Liver (tissue), 9 donors: ENCODE data around the gene TRAPPC10. TPM values are rescaled to one million over a fixed set of nuclear protein-coding genes. Genes with fewer than 3 reads are reported as not detected.

ENCODE experiments used
- DNase-seq: peaks from one replicate; pipeline ENCODE4 v3.0.0-alpha.2; 2017; ENCODE audit warnings: low spot score
- H3K27ac ChIP-seq, 2 donors: one replicate each; pipeline ENCODE4 v1.7.0; 2013; ENCODE audit warnings: inconsistent platforms in 2 of 2, low read length in 2 of 2, control low read depth in 1 of 2, low read depth in 1 of 2, mild to moderate bottlenecking in 1 of 2
- H3K27me3 ChIP-seq, 4 donors: one replicate each; pipeline versions ENCODE4 v1.6.1 to v1.7.0; 2013; ENCODE audit warnings: low read length in 3 of 4, inconsistent platforms in 1 of 4, mild to moderate bottlenecking in 1 of 4, moderate library complexity in 1 of 4; ENCODE audit not compliant: control insufficient read depth in 4 of 4, insufficient read depth in 4 of 4
- H3K36me3 ChIP-seq, 4 donors: one replicate each; pipeline versions ENCODE4 v1.6.1 to v1.7.0; 2013; ENCODE audit warnings: low read length in 3 of 4, mild to moderate bottlenecking in 3 of 4, low read depth in 1 of 4, moderate library complexity in 1 of 4; ENCODE audit not compliant: control insufficient read depth in 4 of 4, insufficient read depth in 3 of 4
- H3K4me1 ChIP-seq, 4 donors: one replicate each; pipeline versions ENCODE4 v1.6.1 to v1.7.0; 2013; ENCODE audit warnings: low read length in 3 of 4, mild to moderate bottlenecking in 3 of 4, moderate library complexity in 1 of 4; ENCODE audit not compliant: control insufficient read depth in 4 of 4, insufficient read depth in 4 of 4
- H3K4me3 ChIP-seq, 3 donors: one replicate each; pipeline versions ENCODE4 v1.6.1 to v1.7.0; 2013; ENCODE audit warnings: low read length in 3 of 3, control low read depth in 1 of 3, low read depth in 1 of 3, mild to moderate bottlenecking in 1 of 3
- H3K9ac ChIP-seq, 2 donors: one replicate each; pipeline ENCODE4 v1.7.0; 2013; ENCODE audit warnings: low read length in 2 of 2, mild to moderate bottlenecking in 2 of 2, moderate library complexity in 2 of 2, control low read depth in 1 of 2, low read depth in 1 of 2
- H3K9me3 ChIP-seq, 4 donors: one replicate each; pipeline versions ENCODE4 v1.6.1 to v1.7.0; 2013; ENCODE audit warnings: low read length in 3 of 4; ENCODE audit not compliant: control insufficient read depth in 4 of 4
- ATF3 ChIP-seq: IDR thresholded peaks from 2 replicates; pipeline ENCODE4 v1.6.1; 2016; ENCODE audit warnings: antibody characterized with exemption
- CTCF ChIP-seq: fragments of 150-350 bp; IDR thresholded peaks from 2 replicates; pipeline ENCODE4 v1.5.1; 2017; ENCODE audit warnings: improper control_type of control experiment, low read depth, low read length; ENCODE audit not compliant: missing input control
- EGR1 ChIP-seq, 2 donors: IDR thresholded peaks; 2 replicates each; pipeline ENCODE4 v1.6.1; 2016 to 2018; ENCODE audit warnings: antibody characterized with exemption in 2 of 2, low read depth in 2 of 2
- FOXA1 ChIP-seq: IDR thresholded peaks from 2 replicates; pipeline ENCODE4 v1.6.1; 2016; ENCODE audit warnings: antibody characterized with exemption
- FOXA2 ChIP-seq: IDR thresholded peaks from 2 replicates; pipeline ENCODE4 v1.6.1; 2016; ENCODE audit warnings: antibody characterized with exemption
- GABPA ChIP-seq, 2 donors: IDR thresholded peaks in 1 of 2; conservative IDR thresholded peaks in 1 of 2; 2 replicates each; pipeline ENCODE4 v1.6.1; 2016; ENCODE audit warnings: antibody characterized with exemption in 2 of 2, mild to moderate bottlenecking in 1 of 2, moderate library complexity in 1 of 2
- HNF4A ChIP-seq, 2 donors: conservative IDR thresholded peaks; 2 replicates each; pipeline ENCODE4 v1.6.1; 2016; ENCODE audit warnings: antibody characterized with exemption in 2 of 2, mild to moderate bottlenecking in 2 of 2
- HNF4G ChIP-seq: IDR thresholded peaks from 2 replicates; pipeline ENCODE4 v1.6.1; 2016; ENCODE audit warnings: antibody characterized with exemption
- MAX ChIP-seq: IDR thresholded peaks from 2 replicates; pipeline ENCODE4 v1.6.1; 2016; ENCODE audit warnings: antibody characterized with exemption
- NR2F2 ChIP-seq: IDR thresholded peaks from 2 replicates; pipeline ENCODE4 v1.6.1; 2016; ENCODE audit warnings: antibody characterized with exemption
- RXRA ChIP-seq, 2 donors: IDR thresholded peaks; 2 replicates each; pipeline ENCODE4 v1.6.1; 2017 to 2018; ENCODE audit warnings: antibody characterized with exemption in 2 of 2, mild to moderate bottlenecking in 1 of 2
- TAF1 ChIP-seq: conservative IDR thresholded peaks from 2 replicates; pipeline ENCODE4 v1.6.1; 2016; ENCODE audit warnings: antibody characterized with exemption, mild to moderate bottlenecking
- YY1 ChIP-seq: IDR thresholded peaks from 2 replicates; pipeline ENCODE4 v1.6.1; 2016; ENCODE audit warnings: antibody characterized with exemption, mild to moderate bottlenecking
- ZBTB33 ChIP-seq: IDR thresholded peaks from 2 replicates; pipeline ENCODE4 v1.6.1; 2016; ENCODE audit warnings: antibody characterized with exemption
- WGBS: extraction: QIAGEN DNeasy Blood & Tissue Kit; methylation state at CpG from one replicate; pipeline ENCODE4 v1.1.7; 2013; 5-methylcytosine and 5-hydroxymethylcytosine counted together
- polyA plus RNA-seq, 2 donors: library from polyadenylated mRNA; stranded (reverse) in 1 of 2; unstranded in 1 of 2; fragments of 200-250 nt in 1 of 2; fragments of >200 nt in 1 of 2; fragmentation: Nextera tagmentation in 1 of 2; extraction: Ambion mirVana in 1 of 2; gene quantifications; one replicate each; pipeline versions ENCODE4 v1.2.1 to v1.2.3, GENCODE V29; 2013 to 2015
- total RNA-seq, 2 donors: library from RNA; depleted of rRNA; stranded (reverse); fragments of >200 nt; gene quantifications; one replicate each; pipeline ENCODE4 v1.2.3, GENCODE V29; 2014
- donor health status: healthy.
- donor health status: healthy.
- donor health status: healthy.
- donor health status: healthy.
- donor health status: healthy.

The TRAPPC10 gene
- total and polyA plus RNA-seq, 4 donors = 4.9 to 24.9 (median 11.9) TPM

GRCh38 chr21:43966946-43967512, 45.1 kb upstream of the TRAPPC10 start:
- WGBS = 91% methylated on average over 18 of the region's 18 CpGs
- Histone ChIP-seq H3K9me3 (no peaks in the 10 kb centered on the region), H3K27ac (no peak overlapping the region), H3K27me3 (no peaks in the 10 kb centered on the region), H3K4me3 (no peak overlapping the region), H3K4me1 (peaks cover 0 to 8% (median 2%) of the 10 kb centered on the region in 4 donors), H3K36me3 (peaks cover 6 to 41% (median 27%) of the 10 kb centered on the region in 4 donors), H3K9ac (no peak overlapping the region)
- no peak for DNase-seq
- TF ChIP-seq GABPA (IDR thresholded peaks at IDR 0.05 in 1 of 2, conservative IDR thresholded peaks at IDR 0.05 in 1 of 2) (no peak), HNF4A (conservative IDR thresholded peaks at IDR 0.05) (no peak), ATF3 (no peak), FOXA2 (no peak), FOXA1 (no peak), NR2F2 (no peak), ZBTB33 (no peak), RXRA (IDR thresholded peaks at IDR 0.05) (no peak), HNF4G (no peak)

- H3K9me3 ChIP-seq = no peaks in the 10 kb centered on the region
- 94% methylated on average over 15 of the region's 15 CpGs for WGBS
- H3K9ac ChIP-seq = no peak overlapping the region
- no peak for TF ChIP-seq ATF3
- no peak for TF ChIP-seq MAX
- no peak for TF ChIP-seq RXRA (IDR thresholded peaks at IDR 0.05)
- TF ChIP-seq YY1 = no peak
- no peak for TF ChIP-seq FOXA2
- no peak for TF ChIP-seq EGR1 (IDR thresholded peaks at IDR 0.05; ENCODE audit: low read depth in 2 of 2)
- TF ChIP-seq HNF4A (conservative IDR thresholded peaks at IDR 0.05) = no peak
- no peak for TF ChIP-seq TAF1
- no peak for TF ChIP-seq ZBTB33
- no peak for TF ChIP-seq CTCF
- H3K36me3 ChIP-seq = peaks cover 13 to 48% (median 27%) of the 10 kb centered on the region in 4 donors
- DNase-seq = no peak
- peaks cover 0 to 8% (median 2%) of the 10 kb centered on the region in 4 donors for H3K4me1 ChIP-seq
- H3K4me3 ChIP-seq = no peak overlapping the region
- no peaks in the 10 kb centered on the region for H3K27me3 ChIP-seq
- H3K27ac ChIP-seq = no peak overlapping the region
Observed at GRCh38 chr21:43967981-43968380, 44.1 kb upstream of the TRAPPC10 start.
